Lung (tissue), 12 donors: ENCODE results near the gene CDS1. TPM values are rescaled to one million over a fixed set of nuclear protein-coding genes. Genes with fewer than 3 reads are reported as not detected.
"Not testable (repeated sequence)": the region's sequence is repeated elsewhere in the genome, so short reads cannot be mapped to it uniquely, and the experiment has no call there.

ENCODE experiments used
- ATAC-seq: fragments of 200-7000 bp; cut with Tn5 transposase; one replicate; pipeline ENCODE4 v1.9.1; 2020; ENCODE audit warnings: moderate number of reproducible peaks; ENCODE audit not compliant: insufficient read depth, low FRiP score
- DNase-seq, 3 donors: peaks; one replicate each; pipeline ENCODE4 v3.0.0-alpha.2; 2013 to 2017
- H3K27ac ChIP-seq, 2 donors: one replicate each; pipeline ENCODE4 v1.5.1; 2013; ENCODE audit warnings: mild to moderate bottlenecking in 2 of 2, moderate library complexity in 2 of 2, control low read depth in 1 of 2, inconsistent platforms in 1 of 2, low read depth in 1 of 2, low read length in 1 of 2
- H3K27me3 ChIP-seq, 3 donors: one replicate each; pipeline ENCODE4 v1.5.1; 2013; ENCODE audit warnings: low read length in 2 of 3; ENCODE audit not compliant: control insufficient read depth in 3 of 3, insufficient read depth in 3 of 3
- H3K36me3 ChIP-seq, 4 donors: one replicate each; pipeline ENCODE4 v1.5.1; 2013; ENCODE audit warnings: low read length in 4 of 4, mild to moderate bottlenecking in 1 of 4, moderate library complexity in 1 of 4; ENCODE audit not compliant: control insufficient read depth in 4 of 4, insufficient read depth in 4 of 4
- H3K4me1 ChIP-seq, 5 donors: one replicate each; pipeline ENCODE4 v1.5.1; 2013; ENCODE audit warnings: low read length in 5 of 5, mild to moderate bottlenecking in 2 of 5, moderate library complexity in 1 of 5; ENCODE audit not compliant: control insufficient read depth in 5 of 5, insufficient read depth in 5 of 5
- H3K4me3 ChIP-seq: one replicate; pipeline ENCODE4 v1.5.1; 2013; ENCODE audit warnings: mild to moderate bottlenecking, control low read depth, moderate library complexity
- H3K9ac ChIP-seq, 2 donors: one replicate each; pipeline ENCODE4 v1.5.1; 2013; ENCODE audit warnings: low read length in 2 of 2, control low read depth in 1 of 2; ENCODE audit not compliant: insufficient read depth in 1 of 2
- H3K9me3 ChIP-seq, 4 donors: one replicate each; pipeline ENCODE4 v1.5.1; 2013; ENCODE audit warnings: low read length in 3 of 4, mild to moderate bottlenecking in 1 of 4, moderate library complexity in 1 of 4; ENCODE audit not compliant: control insufficient read depth in 4 of 4, insufficient read depth in 3 of 4
- WGBS, 2 donors: extraction: QIAGEN DNeasy Blood & Tissue Kit; methylation state at CpG; one replicate each; pipeline ENCODE4 v1.1.7; 2013; 5-methylcytosine and 5-hydroxymethylcytosine counted together
- polyA plus RNA-seq, 2 donors: library from polyadenylated mRNA; stranded (reverse); fragments of 200-250 nt; gene quantifications; one replicate each; pipeline ENCODE4 v1.2.1, GENCODE V29; 2013
- total RNA-seq, 2 donors: library from RNA; depleted of rRNA in 1 of 2; stranded (reverse); fragments of >200 nt in 1 of 2; gene quantifications; one replicate each; pipeline ENCODE4 v1.2.1, GENCODE V29; 2014 to 2021
- TF ChIP-seq, protein P1 (sequence below): IDR thresholded peaks from 2 replicates; pipeline ENCODE4 v1.5.1; 2012; ENCODE audit warnings: mild to moderate bottlenecking; ENCODE audit errors: control extremely low read depth, extremely low read depth
- donor health status: control.
- donor health status: control.
- donor health status: Bipolar disorder and iron deficiency.
- donor health status: healthy.
- donor health status: DM: yes; HTN: yes; CAD: no.

CDS1 gene
- total and polyA plus RNA-seq, 4 donors, result 10.7 to 32.7 (median 18.8) TPM

DNA sequence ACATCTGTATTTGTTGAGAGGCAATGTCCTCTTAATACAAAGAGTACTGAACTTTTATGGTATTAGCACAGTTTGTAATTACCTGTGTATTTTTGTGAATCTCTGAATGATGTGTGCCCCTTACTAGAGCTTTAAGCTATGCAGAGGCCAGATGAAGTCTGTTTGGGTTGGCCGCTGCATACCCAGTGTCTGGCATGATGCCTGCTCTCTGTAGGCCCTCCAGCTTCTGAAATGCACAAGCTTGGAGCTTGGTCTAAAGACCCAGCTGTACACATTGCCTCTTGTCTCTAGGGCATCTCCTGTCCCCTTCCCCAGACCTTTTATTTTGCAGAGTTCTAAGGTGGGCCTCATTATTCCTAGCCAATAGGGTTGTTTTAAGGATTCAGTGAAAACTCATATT is 68.6 kb downstream of the CDS1 start:
- H3K27me3 ChIP-seq, result no peaks in the 10 kb centered on the region
- WGBS, 2 donors, result 83 to 96% methylated on average over 1 of the region's 1 CpG
- no peak overlapping the region for H3K27ac ChIP-seq
- no peak overlapping the region for H3K4me3 ChIP-seq
- peaks cover 0 to 12% (median 4%) of the 10 kb centered on the region in 5 donors for H3K4me1 ChIP-seq
- no peaks in the 10 kb centered on the region for H3K9me3 ChIP-seq
- H3K9ac ChIP-seq, result no peak overlapping the region
- H3K36me3 ChIP-seq, result peaks cover 0 to 2% (median 0%) of the 10 kb centered on the region in 4 donors
- TF ChIP-seq, protein P1, sequence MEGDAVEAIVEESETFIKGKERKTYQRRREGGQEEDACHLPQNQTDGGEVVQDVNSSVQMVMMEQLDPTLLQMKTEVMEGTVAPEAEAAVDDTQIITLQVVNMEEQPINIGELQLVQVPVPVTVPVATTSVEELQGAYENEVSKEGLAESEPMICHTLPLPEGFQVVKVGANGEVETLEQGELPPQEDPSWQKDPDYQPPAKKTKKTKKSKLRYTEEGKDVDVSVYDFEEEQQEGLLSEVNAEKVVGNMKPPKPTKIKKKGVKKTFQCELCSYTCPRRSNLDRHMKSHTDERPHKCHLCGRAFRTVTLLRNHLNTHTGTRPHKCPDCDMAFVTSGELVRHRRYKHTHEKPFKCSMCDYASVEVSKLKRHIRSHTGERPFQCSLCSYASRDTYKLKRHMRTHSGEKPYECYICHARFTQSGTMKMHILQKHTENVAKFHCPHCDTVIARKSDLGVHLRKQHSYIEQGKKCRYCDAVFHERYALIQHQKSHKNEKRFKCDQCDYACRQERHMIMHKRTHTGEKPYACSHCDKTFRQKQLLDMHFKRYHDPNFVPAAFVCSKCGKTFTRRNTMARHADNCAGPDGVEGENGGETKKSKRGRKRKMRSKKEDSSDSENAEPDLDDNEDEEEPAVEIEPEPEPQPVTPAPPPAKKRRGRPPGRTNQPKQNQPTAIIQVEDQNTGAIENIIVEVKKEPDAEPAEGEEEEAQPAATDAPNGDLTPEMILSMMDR, result no peak
- DNase-seq (peak in 1 of 3 donors; percentile 27), ATAC-seq (no peak)

DNA sequence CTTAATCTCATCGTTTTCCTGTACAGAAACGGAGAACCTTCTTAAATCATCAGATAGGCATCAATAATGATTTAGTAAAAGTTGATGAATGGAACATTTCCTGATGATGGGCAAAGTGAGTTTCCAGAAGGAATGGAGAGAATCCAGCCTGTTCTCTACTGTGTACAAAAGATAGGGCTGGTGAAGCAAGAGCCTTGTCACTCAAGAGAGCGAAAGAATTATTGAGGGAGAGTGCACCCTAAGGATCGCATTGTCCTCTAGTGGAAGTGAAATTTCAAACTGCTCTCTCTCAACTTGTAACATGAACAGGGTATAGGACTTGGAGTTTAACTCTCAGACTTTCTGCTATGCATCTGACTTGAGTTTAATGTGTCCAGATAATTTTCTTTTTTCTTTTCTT is 69.6 kb downstream of the CDS1 start:
- Histone ChIP-seq H3K4me1 (peaks cover 0 to 12% (median 4%) of the 10 kb centered on the region in 5 donors), H3K36me3 (peaks cover 0 to 2% (median 0%) of the 10 kb centered on the region in 4 donors)

DNA sequence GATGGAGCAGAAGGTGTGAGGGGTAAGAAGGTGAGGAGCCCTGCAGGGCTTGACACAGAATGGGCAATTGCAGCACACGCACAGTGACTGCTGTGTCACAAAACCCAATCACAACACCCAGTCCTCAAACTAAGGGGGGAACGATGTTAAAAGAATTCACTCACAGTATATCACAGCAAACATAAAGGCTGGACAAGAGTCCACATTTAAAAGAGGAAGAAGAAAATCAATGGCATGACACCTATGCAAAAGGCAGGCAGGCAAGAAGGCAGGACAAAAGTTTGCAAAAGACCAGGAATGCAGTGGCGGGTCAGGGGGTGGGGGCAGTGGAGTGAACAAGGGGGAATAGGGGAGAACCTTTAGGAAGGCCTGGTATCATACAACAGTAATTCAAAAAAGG is 77.7 kb downstream of the CDS1 start:
- 89 to 90% methylated on average over 3 of the region's 3 CpGs for WGBS, 2 donors
- DNase-seq (no peak), ATAC-seq (no peak)
- no peak overlapping the region for H3K27ac ChIP-seq
- H3K9ac ChIP-seq, result no peak overlapping the region
- no peaks in the 10 kb centered on the region for H3K27me3 ChIP-seq
- no peaks in the 10 kb centered on the region for H3K36me3 ChIP-seq
- no peaks in the 10 kb centered on the region for H3K4me1 ChIP-seq
- no peaks in the 10 kb centered on the region for H3K9me3 ChIP-seq
- TF ChIP-seq, protein P1, result no peak
- H3K4me3 ChIP-seq, result no peak overlapping the region

More for the DNA sequence above, 69.6 kb downstream of the CDS1 start:
- no peak overlapping the region for H3K9ac ChIP-seq
- H3K4me3 ChIP-seq, result no peak overlapping the region
- H3K27ac ChIP-seq, result no peak overlapping the region
- TF ChIP-seq, protein P1, result no peak
- no peaks in the 10 kb centered on the region for H3K9me3 ChIP-seq
- no peak for DNase-seq
- 86 to 94% methylated on average over 4 of the region's 4 CpGs for WGBS, 2 donors
- ATAC-seq, result no peak
- no peaks in the 10 kb centered on the region for H3K27me3 ChIP-seq

DNA sequence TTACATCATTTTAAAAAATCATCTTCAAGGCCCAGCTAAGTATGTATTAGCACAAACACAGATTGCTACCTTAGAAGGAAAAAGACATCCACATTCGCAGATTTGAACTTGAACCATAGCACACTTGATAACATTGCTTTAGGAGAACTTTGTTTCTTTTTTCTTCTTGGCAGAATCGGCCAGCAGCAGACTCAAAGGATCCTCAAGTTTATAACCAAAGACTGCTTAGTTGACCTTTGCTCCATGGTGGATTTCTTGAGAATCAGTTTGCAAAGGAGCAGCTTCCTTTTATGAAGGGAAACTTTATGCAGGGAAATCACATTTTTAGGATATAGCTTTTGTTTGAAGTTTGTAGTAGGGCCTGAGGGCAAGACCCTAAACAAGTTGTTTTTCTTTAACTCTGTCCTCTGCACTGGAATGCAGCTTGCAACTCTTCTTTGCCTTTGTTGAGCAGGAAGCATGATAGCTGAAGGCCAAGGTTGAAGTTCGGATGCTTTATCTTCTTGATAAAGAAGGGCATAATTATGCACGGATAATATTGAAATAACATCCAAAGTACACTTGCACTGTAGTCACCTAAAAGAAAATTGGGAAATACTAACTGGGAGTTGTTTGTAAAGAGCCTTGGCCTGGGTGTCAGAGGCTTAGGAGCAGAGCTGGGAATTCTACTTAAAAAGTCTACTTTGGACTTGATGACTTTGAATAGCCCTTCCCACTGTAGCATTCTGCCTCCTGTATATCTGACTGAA is 78.4 kb downstream of the CDS1 start:
- TF ChIP-seq, protein P1, result no peak
- no peaks in the 10 kb centered on the region for H3K4me1 ChIP-seq
- no peaks in the 10 kb centered on the region for H3K9me3 ChIP-seq
- no peak overlapping the region for H3K27ac ChIP-seq
- DNase-seq (no peak), ATAC-seq (no peak)
- H3K4me3 ChIP-seq, result no peak overlapping the region
- no peak overlapping the region for H3K9ac ChIP-seq
- no peaks in the 10 kb centered on the region for H3K27me3 ChIP-seq
- H3K36me3 ChIP-seq, result peaks cover 0 to 1% (median 0%) of the 10 kb centered on the region in 4 donors
- 59 to 74% methylated on average over 4 of the region's 4 CpGs for WGBS, 2 donors

DNA sequence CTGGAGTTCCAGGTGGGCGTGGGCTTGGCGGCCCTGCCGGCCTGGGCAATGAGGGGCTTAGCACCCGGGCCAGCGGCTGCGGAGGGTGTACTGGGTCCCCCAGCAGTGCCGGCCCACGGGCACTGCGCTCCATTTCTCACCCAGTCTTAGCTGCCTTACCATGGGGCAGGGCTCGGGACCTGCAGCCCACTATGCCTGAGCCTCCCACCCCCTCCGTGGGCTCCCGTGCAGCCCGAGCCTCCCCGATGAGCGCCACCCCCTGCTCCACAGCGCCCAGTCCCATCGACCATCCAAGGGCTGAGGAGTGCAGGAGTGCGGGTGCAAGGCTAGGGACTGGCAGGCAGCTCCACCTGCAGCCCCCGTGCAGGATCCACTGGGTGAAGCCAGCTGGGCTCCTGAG is 81.8 kb downstream of the CDS1 start:
- not testable (repeated sequence) for H3K9me3 ChIP-seq, ATAC-seq, DNase-seq, H3K4me1 ChIP-seq, H3K27ac ChIP-seq, H3K9ac ChIP-seq, H3K27me3 ChIP-seq, H3K4me3 ChIP-seq
- H3K36me3 ChIP-seq, result peaks cover 0 to 15% (median 4%) of the 10 kb centered on the region in 4 donors
- WGBS, 2 donors, result 97 to 98% methylated on average over 16 to 19 of the region's 19 CpGs
